Adrenal gland (tissue), 5 donors: ENCODE results near the gene FBLIM1.

Source experiments
- CTCF ChIP-seq, 6 experiments: fragments of 450-650 bp in 4 of 6; fragments of 200-600 bp in 2 of 6; sonication (generic) in 1 of 6; IDR thresholded peaks; 1 replicate in 5 of 6; 2 replicates in 1 of 6; pipeline versions ENCODE4 v1.5.1 to v1.8.0; 2016 to 2021; ENCODE audit warnings: antibody characterized with exemption in 6 of 6, mild to moderate bottlenecking in 2 of 6, moderate library complexity in 1 of 6
- POLR2A ChIP-seq, 2 donors: fragments of 450-650 bp; IDR thresholded peaks; one replicate each; pipeline ENCODE4 v1.6.1; 2017; ENCODE audit warnings: antibody characterized with exemption in 2 of 2, mild to moderate bottlenecking in 2 of 2, moderate library complexity in 1 of 2
- donor health status: DM: no; HTN: no; CAD: no.

DNA sequence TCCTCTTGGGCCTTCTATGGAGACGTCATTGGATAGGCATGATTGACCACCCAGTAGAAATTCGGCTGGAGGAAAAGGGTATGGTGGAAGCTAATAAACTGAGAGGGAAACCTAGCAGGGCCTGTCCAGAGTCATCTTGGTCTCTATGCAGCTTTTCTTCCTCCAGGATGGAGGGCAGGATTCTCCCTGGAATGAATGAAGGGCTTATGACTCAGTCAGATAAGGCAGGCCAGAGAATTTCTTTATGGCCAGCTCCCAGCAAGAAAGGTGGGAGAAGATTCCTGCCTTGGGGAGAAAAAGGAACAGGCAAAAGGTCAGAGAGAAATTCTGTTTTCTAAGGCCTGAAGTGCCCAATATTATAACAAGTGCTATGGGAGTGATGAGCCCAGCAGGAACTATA lies 17.1 kb downstream of the FBLIM1 start:
- TF ChIP-seq CTCF (IDR thresholded peaks at IDR 0.05) (no peak), POLR2A (IDR thresholded peaks at IDR 0.05) (no peak)
